ENCODE results near the gene PLA2G4B. TPM values are rescaled to one million over a fixed set of nuclear protein-coding genes. Genes with fewer than 3 reads are reported as not detected.

The PLA2G4B gene
- total and polyA plus RNA-seq, 2 of the 8 experiments (the other 6 are each of a cell fraction or from before 2014, with no cell fraction given), result 4.2 to 9.2 TPM

DNA sequence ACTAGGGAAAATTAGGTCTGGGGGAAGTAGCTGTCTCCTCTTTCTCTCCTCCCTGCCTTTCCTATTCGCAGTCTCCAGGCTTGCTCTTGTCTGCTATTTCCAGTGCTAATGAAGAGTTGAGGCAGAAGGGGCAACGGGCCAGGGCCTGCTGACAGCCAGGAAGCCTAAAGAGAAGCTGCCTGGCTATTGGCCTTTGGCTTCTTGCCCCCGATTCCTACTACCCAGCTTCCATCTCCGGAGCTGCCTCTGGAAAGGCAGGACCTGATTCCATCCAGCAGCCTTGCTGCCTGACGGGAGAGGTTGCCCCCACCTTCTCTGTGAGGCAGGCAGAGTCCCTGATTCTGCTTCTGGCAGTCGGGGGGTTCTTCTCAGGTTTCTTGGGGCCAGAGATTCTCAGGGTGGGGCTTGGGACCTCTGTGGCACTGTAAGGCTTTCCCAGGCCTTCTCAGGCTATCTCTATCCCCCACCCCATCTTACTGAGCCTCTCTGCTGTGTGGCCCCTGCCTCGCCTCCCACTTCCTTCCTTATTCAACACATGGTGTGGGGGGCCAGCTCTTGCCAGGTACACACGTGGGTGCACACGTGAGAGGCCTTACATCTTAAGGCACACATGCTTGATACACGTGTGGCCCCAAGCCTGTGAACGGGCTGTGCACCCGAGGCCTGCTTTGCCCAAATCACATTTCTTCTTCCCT is 29.0 kb upstream of the PLA2G4B start:
- Histone ChIP-seq H2BK120ac (replicated peaks; ENCODE audit: low read depth, low read length) (no peak overlapping the region), H3K4ac (replicated peaks; ENCODE audit: insufficient read length, low read depth, low read length) (no peak overlapping the region), H3K4me2 (ENCODE audit: insufficient read depth in 1 of 2, low read depth in 2 of 2, low read length in 2 of 2) (no peak overlapping the region), H4K91ac (replicated peaks; ENCODE audit: insufficient read length, low read length) (no peak overlapping the region), H3K27me3 (replicated peaks in 1 of 4; ENCODE audit: control insufficient read depth in 3 of 4, extremely low read depth in 1 of 4, insufficient read depth in 3 of 4, low read length in 3 of 4) (no peaks in the 10 kb centered on the region), H3K18ac (ENCODE audit: extremely low read depth, low read length) (no peak overlapping the region), H2BK15ac (ENCODE audit: low read length) (no peak overlapping the region), H4K5ac (ENCODE audit: insufficient read length, low read depth, low read length) (no peak overlapping the region), H3K4me1 (replicated peaks in 1 of 4; ENCODE audit: control insufficient read depth in 3 of 4, insufficient read depth in 4 of 4, low read length in 3 of 4) (peaks cover 0 to 4% (median 2%) of the 10 kb centered on the region in 4 experiments; a peak in 5 of 7 replicates), H2AFZ (ENCODE audit: low read length) (no peak overlapping the region), H3K14ac (ENCODE audit: insufficient read length) (no peak overlapping the region), H3K36me3 (ENCODE audit: control insufficient read depth in 2 of 4, insufficient read depth in 4 of 4, low read length in 3 of 4) (peaks cover 0 to 2% (median 0%) of the 10 kb centered on the region in 4 experiments; a peak in 2 of 8 replicates), H3K4me3 (ENCODE audit: extremely low read depth in 1 of 4, insufficient read depth in 2 of 4, low read depth in 3 of 4, low read length in 4 of 4) (no peak overlapping the region), H2BK20ac (ENCODE audit: low read length) (no peak overlapping the region), H2BK12ac (ENCODE audit: low read depth, low read length) (no peak overlapping the region), H3K79me2 (ENCODE audit: control insufficient read depth in 1 of 2, insufficient read depth in 2 of 2, low read length in 2 of 2) (no peaks in the 10 kb centered on the region), H3K9me3 (ENCODE audit: insufficient read depth in 2 of 2, low read depth in 1 of 2, low read length in 1 of 2) (no peaks in the 10 kb centered on the region), H3K23ac (ENCODE audit: insufficient read length) (no peak overlapping the region), H3K9ac (replicated peaks in 1 of 4; ENCODE audit: extremely low read depth in 1 of 4, low read depth in 3 of 4, low read length in 3 of 4) (no peak overlapping the region), H3K56ac (replicated peaks; ENCODE audit: insufficient read length, low read depth, low read length) (no peak overlapping the region), H3K23me2 (ENCODE audit: low read depth, low read length) (no peaks in the 10 kb centered on the region), H2AK5ac (ENCODE audit: low read depth, low read length) (no peak overlapping the region), H4K20me1 (replicated peaks in 1 of 2; ENCODE audit: control insufficient read depth in 1 of 2, insufficient read depth in 2 of 2, low read length in 2 of 2) (no peaks in the 10 kb centered on the region), H3K27ac (ENCODE audit: low read depth, low read length) (no peak overlapping the region), H4K8ac (ENCODE audit: extremely low read depth, insufficient read depth, low read length) (no peak overlapping the region), H3K79me1 (ENCODE audit: low read depth, low read length) (no peaks in the 10 kb centered on the region), H2BK5ac (ENCODE audit: low read depth, low read length) (no peak overlapping the region)
- 82% methylated on average over 12 of the region's 12 CpGs; no CpG with 5 or more reads in 1 of the 2 experiments for whole genome bisulfite sequencing, 2 experiments (ENCODE audit: extremely low coverage in 1 of 2, insufficient coverage in 1 of 2, insufficient read length in 1 of 2, insufficient replicate concordance in 2 of 2, low coverage in 1 of 2, low lambda C conversion rate in 2 of 2, missing lambda C conversion rate in 1 of 2)
- no peak for DNase-seq (ENCODE audit: low read depth in 1 of 2, low spot score in 2 of 2)
- TF ChIP-seq RNF2 (IDR thresholded peaks at IDR 0.05; ENCODE audit: borderline replicate concordance, low read depth, low read length, missing control alignments, poor library complexity, severe bottlenecking) (no peak), FOSL1 (IDR thresholded peaks at IDR 0.05; ENCODE audit: insufficient read depth, low read depth, low read length) (no peak), CHD2 (IDR thresholded peaks at IDR 0.05; ENCODE audit: low read length) (no peak), ATF3 (IDR thresholded peaks at IDR 0.05; ENCODE audit: insufficient read depth, low read depth, low read length) (no peak), TEAD4 (IDR thresholded peaks at IDR 0.05; ENCODE audit: low read depth, low read length) (no peak), POU5F1 (IDR thresholded peaks at IDR 0.05; ENCODE audit: low read depth, low read length) (no peak), JUN (IDR thresholded peaks at IDR 0.05; ENCODE audit: low read depth, low read length) (no peak), SIRT6 (IDR thresholded peaks at IDR 0.05; ENCODE audit: low read length) (no peak), PHF8 (conservative IDR thresholded peaks at IDR 0.05; ENCODE audit: low read depth, low read length) (no peak), HDAC6 (IDR thresholded peaks at IDR 0.05; ENCODE audit: low read depth, low read length) (no peak)
- TF ChIP-seq, protein P1, sequence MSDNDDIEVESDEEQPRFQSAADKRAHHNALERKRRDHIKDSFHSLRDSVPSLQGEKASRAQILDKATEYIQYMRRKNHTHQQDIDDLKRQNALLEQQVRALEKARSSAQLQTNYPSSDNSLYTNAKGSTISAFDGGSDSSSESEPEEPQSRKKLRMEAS (IDR thresholded peaks at IDR 0.05), result no peak
- POLR2A ChIA-PET (ENCODE audit: partially characterized antibody), result interaction anchor here (0.6 to 4.2 kb wide), 4 partner anchors 33 to 247 kb away, joined by 3 to 23 read pairs (median 4); partner anchors contain the start of gene MAPKBP1
- FAIRE-seq, result no peak
- CTCF ChIA-PET (ENCODE audit: partially characterized antibody), result interaction anchor here (0.6 to 13.7 kb wide), 19 partner anchors 9 to 1177 kb away, joined by 3 to 283 read pairs (median 5); partner anchors contain the start of gene MAPKBP1
